ENCODE measurements around the gene THRA. TPM values are rescaled to one million over a fixed set of nuclear protein-coding genes. Genes with fewer than 3 reads are reported as not detected.

Gene THRA
- 10 to 100 TPM; 44.5 to 61.0 (median 57.8) TPM for polyA plus RNA-seq (ENCODE audit: insufficient read length in 4 of 4)

- no peak for DNase-seq (ENCODE audit: low read depth in 4 of 4, low spot score in 2 of 4)
These were observed at the start of gene THRA for GRCh38 chr17:40062329-40063186. TSS of gene THRA (plus strand) at chr17:40062965. CDS start at chr17:40074489, 11,524 bp downstream.

GRCh38 chr17:40014375-40014980 lies 48.3 kb upstream of the THRA start:
- DNase-seq (ENCODE audit: low read depth in 4 of 4, low spot score in 2 of 4): no peak

GRCh38 chr17:40015005-40015997 lies 47.5 kb upstream of the THRA start, which contains the start of gene CSF3:
TSS of gene CSF3 (plus strand) at chr17:40015440. CDS start at chr17:40015475, 35 bp downstream.
- no peak for DNase-seq (ENCODE audit: low read depth in 4 of 4, low spot score in 2 of 4)

- no peak for DNase-seq (ENCODE audit: low read depth in 4 of 4, low spot score in 2 of 4)
These were observed 46.5 kb upstream of the THRA start for GRCh38 chr17:40015998-40016985.

- no peak for DNase-seq (ENCODE audit: low read depth in 4 of 4, low spot score in 2 of 4)
These were observed 45.2 kb upstream of the THRA start for GRCh38 chr17:40017422-40018080.

- DNase-seq (ENCODE audit: low read depth in 4 of 4, low spot score in 2 of 4): no peak
These were observed 44.3 kb upstream of the THRA start for GRCh38 chr17:40018211-40019121.

- DNase-seq (ENCODE audit: low read depth in 4 of 4, low spot score in 2 of 4): no peak
These were observed 43.4 kb upstream of the THRA start for GRCh38 chr17:40019140-40019991.

GRCh38 chr17:40020146-40020545 lies 42.6 kb upstream of the THRA start:
- DNase-seq (ENCODE audit: low read depth in 4 of 4, low spot score in 2 of 4): no peak

GRCh38 chr17:40021451-40021971 lies 41.3 kb upstream of the THRA start:
- no peak for DNase-seq (ENCODE audit: low read depth in 4 of 4, low spot score in 2 of 4)

GRCh38 chr17:40022497-40022896 lies 40.3 kb upstream of the THRA start:
- DNase-seq (ENCODE audit: low read depth in 4 of 4, low spot score in 2 of 4): no peak

GRCh38 chr17:40022961-40023541 lies 39.7 kb upstream of the THRA start:
- DNase-seq (ENCODE audit: low read depth in 4 of 4, low spot score in 2 of 4): no peak

- DNase-seq (ENCODE audit: low read depth in 4 of 4, low spot score in 2 of 4): no peak
These were observed 39.0 kb upstream of the THRA start for GRCh38 chr17:40023590-40024292.

- DNase-seq (ENCODE audit: low read depth in 4 of 4, low spot score in 2 of 4): no peak
These were observed 37.9 kb upstream of the THRA start for GRCh38 chr17:40024901-40025300.

GRCh38 chr17:40025559-40025958 lies 37.2 kb upstream of the THRA start:
- no peak for DNase-seq (ENCODE audit: low read depth in 4 of 4, low spot score in 2 of 4)

- DNase-seq (ENCODE audit: low read depth in 4 of 4, low spot score in 2 of 4): no peak
These were observed 36.6 kb upstream of the THRA start for GRCh38 chr17:40025991-40026815.

All from left renal cortex interstitium (tissue), 4 donors.